ENCODE data around the gene ZNF354B.
"Not testable (repeated sequence)": the region's sequence is repeated elsewhere in the genome, so short reads cannot be mapped to it uniquely, and the experiment has no call there.

Gene ZNF354B

DNA sequence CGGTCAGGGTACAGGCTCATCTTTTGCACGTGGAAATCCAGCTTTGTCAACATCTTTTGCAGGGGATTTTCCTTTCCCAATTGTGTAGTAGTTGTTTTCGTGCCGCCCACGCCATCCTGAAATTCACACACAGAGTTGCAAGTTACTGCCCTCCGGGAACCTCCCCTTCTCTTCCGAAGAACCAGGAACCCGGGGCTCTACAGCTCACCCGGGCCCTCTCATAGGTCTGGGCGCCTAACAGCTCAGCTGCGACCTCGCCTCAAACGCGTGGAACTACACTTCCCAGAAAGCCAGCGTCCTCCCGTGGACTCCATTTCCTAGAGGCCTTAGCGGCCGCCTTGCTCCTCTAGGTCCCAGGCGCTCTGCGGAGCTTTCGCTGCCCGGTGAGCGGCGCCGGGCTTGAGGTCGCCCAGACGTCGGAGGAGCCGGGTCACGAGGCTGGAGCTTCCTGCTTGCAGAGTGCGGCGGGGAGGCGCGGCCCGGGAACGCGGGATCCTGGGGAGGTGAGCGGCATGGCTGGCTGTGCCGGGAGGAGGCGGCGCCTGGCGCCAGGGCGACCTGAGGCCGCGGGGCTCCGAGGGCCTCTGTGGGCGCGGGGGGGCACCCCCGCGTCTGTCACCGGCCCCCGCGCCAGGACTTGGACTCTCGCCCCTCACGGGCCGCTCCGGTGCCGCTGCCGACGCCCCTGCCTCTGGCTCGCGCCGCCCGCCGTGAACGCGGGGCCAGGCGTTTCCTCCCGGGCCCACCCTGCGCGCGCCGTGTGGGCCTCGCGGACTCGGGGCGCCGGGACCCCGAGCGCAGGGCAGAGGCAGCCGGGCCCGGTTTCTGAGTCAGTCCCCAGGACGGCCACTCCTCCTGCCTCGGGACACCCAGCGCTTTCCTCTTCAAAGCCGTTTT is at the start of gene ZNF354B:
TSS of gene ZNF354B (plus strand) at position 329 of the 897 bp plus-strand sequence. CDS start 1,095 bp downstream, outside the sequence.
- no peak for DNase-seq

DNA sequence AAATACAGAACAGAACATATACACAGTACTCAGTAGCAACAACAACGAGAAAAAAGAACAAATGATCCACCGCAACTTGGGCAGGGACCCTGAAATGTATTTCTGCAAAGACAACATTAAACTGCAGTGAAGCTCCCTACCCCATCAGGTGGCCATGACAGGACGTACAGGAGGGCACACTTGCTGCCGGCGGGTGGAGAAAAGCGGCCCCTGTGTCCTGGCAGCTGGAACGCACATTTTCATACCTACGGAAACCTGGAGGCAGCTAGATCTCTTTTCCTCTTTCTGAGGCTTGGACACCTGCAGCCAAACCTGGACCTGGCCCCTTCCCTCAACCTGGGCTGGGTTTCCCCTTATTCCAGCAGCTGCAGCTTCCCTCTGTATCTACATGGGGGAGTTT is 42.2 kb upstream of the ZNF354B start:
- no peak for DNase-seq

DNA sequence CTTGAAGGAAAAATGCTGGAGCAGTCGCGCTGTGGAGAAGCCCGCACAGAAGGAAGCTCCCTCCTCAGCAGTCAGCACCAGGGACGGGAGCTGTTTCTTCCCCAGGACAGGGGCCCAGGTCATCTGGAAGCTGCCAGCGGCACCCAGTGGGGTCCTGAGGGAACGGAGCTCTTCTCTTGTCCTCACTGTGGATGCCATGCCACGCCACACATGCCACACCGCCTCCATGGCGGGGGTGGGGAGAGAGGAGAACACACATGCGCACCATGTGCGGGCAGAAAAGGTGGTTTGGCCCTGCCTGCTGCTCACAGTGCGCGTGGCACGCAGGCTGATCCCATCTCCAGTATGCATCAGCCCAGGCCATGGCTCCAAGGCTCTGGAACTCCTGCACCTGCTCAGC is 41.7 kb upstream of the ZNF354B start:
- DNase-seq: no peak

DNA sequence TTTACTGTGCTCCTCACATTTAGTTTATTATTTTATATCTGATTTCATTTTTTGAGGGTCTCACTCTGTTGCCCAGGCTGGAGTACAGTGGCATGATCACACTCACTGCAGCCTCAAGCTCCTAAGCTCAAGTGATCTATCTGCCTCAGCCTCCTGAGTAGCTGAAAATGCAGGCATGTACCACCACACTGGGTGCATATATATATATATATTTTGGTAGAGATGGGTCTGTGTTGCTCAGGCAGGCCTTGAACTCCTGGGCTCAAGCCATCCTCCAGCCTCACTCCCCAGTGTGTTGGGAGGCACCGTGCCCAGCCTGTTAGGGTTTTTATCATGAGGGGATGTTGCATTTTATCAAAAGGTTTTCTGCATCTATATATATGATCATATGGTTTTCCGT is 39.8 kb upstream of the ZNF354B start:
- DNase-seq: no peak

DNA sequence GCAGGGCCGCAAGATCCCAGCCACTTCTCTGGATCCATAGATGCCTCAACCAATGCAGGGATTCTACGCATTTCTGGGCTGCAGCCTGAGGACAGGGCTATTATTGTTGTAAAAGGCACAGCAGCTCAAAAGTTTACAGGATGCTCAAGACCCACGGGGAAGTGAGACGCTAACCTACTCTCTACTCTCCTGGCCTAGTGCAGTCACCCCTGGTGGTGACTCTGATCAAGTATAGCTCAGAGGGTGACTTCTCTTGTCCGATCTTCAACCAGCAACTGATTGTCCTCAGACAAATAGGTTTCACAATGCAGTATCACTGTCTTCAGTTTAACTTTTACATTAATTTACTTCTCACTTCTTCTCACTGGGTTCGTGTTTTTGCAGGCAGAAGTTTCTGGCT is 34.3 kb upstream of the ZNF354B start:
- no peak for DNase-seq

DNA sequence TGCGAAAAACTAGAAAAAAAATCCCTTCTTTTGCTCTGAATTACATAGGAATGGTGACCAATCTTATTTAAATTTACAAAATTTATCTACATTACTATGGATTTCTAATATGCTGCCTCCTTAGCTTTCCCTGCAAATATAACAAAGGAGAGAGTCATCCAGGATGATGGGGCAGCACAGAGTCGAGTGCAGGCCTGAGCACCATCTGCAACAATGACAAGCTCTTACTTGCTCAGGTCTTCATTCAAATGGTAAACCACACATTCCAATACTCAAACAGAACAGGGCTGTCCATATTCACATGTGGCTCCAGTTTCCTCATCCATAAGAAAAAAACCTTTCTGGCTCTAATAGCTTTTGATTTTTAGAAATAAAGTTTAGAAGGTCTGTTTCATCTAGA is 33.5 kb upstream of the ZNF354B start:
- DNase-seq: no peak

DNA sequence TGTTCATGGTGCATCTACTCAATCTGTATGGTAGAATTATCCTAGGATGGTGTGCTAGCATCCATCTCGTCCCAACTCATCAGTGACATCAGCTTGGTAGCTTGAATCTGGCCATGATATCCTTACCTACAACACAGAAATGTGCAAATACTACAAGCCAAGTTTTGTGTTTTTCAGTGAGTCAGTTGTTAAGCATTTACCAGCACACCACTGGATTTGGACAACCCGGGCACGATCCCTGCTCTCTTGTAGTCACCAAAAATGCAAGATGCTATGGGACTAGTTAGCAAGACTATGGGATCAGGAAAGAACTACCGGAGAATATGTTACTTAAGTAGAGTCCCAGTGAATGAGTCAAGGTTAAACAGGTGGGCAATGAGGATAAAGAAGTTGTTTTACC is 32.1 kb upstream of the ZNF354B start:
- DNase-seq: no peak

DNA sequence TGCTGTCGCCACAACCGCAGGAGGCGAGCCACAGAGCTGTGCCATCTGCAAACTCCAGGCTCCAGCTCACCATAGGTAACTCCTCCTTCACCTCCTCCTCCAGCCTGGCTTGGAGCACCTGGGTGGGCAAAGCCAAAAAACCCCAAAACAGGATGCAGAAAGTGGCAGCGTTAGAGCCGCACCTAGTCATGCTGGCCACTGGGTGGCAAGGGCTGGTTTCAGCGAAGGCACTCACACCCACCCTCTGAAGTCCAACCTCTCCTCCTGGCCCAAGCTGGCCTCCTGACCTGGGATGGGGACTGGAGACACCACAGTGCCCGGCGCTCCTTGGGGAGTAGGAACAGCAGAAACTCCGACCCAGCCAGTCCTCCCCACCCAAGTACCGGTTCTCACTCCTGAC is 28.7 kb upstream of the ZNF354B start:
- DNase-seq: no peak

DNA sequence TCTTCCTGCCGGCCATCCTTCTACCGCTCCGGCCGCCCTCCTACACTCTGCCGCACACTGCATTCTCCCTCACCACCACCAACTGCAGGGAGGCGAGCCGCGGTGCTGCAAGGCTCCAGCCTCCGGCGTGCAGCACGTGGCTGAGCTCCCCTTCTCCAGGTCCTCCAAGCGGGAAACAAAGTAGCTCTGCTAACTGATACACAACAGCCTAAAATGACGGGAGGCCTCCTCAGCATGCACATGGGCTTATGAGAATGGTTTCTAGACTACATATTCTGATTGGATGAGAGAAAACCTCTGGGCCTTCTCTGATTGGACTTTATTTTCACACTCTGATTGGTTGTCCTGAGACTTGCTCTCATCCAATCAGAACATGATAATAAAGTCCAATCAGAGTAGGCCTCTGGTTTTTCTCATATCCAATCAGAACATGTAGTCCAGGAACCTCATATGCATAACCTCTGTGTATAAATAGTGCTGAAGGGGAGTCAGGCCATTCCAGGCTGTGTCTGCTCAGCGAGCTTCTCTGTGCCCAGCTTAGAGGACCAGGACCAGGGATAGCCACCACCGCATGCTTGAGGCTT is 27.0 kb upstream of the ZNF354B start:
- DNase-seq: no peak

DNA sequence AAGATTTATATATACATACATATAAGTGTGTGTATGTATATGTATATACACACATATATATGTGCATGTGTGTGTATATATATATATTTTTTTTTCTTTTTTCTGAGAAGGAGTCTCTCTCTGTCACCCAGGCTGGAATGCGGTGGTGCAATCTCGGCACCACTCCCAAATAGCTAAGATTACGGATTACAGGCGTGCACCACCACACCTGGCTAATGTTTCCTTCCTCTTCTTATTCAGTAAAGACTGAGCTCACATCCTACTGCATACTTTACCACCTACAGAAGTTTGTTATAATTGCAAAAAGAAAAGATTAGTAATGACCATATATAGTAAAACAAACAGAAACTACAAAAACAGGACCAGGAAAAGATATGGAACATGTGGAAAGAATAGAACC is 23.1 kb upstream of the ZNF354B start:
- no peak for DNase-seq

DNA sequence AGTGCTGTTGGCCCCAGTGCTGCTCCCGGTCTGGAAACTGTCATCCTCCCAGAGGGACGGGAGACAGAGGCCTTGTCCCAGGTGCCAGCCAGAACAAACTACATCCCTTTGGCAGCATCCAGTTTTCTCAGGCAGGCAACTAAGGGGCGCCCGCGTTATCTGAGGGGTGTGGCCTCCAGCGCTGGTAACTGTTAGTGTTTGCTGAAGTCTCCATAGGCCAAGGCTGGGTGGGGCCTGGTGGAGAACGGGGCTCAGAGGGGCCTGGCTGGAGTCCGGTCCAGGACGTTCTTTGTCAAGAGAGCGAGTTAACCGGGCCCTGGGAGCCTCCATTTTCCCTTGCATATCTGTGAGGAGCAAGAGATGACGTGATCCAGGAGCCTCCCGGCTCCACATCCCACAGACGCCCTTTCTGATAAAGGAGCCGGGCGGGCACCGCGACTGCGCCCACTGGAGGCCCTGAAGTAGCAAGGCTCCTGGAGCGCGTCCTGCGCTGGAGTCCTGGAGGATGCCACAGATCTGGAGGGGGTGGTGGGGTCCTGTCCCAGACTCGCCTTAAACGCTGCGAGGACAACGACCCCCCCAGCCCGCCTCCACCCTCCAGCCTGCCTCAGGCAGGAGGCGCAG is 20.9 kb upstream of the ZNF354B start:
- DNase-seq: not testable (repeated sequence)

DNA sequence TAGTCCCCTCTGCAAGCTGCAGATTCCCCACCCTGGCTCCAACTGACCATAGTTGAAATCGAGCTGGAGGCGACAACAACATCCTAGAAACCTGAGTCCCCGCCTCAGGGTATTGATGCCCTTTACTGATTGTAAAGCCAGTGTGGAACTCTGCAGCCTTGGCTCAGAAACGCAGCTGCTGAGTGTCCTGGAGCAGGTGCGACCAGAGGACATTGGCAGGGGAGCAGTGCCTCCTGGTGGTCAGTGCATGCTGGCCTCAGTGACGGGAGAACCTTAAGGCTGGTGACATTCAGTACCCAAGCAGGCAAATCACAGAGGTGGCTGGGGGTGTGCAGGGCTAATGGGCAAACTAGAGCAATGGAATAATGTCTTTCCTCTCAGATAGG is 20.4 kb upstream of the ZNF354B start:
- DNase-seq: no peak

DNA sequence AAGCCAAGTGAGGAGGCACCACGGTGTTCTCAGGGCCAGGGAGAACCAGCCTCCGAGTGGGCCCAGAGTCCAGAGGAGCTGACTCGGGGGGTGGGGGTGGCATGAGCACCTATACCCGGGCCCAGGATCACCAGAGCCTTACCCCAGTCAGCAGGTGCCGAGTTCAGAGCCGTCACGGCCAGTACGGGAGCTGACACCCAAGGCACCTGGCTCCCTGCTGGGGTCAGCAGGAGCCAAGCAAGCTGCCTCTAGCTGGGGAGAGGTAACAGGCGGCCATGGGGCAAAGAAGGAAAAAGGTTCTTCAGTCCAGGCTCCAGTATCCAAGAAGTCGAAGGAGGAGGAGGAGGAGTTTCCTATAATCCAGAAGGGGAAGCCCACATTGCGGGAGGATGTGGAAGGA is 19.4 kb upstream of the ZNF354B start:
- DNase-seq: not testable (repeated sequence)

DNA sequence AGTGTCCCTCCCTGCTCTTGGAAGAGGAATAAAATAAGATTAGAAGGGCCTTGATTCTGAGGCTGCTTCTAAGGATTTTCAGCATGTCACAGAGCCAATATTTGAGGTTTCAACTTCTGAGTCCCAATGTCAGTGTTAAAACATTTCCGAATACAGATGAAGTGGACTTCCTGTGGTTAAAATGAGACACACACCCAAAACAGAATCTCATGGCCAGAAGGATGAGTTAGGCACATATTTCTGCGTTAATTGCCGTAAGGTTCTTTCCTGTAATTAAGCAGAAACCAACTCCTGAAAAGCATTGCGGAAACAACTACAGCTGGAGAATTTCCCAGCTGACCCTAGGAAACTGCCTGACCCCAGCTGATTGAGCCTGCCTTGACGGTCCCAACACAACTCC is 10.4 kb upstream of the ZNF354B start:
- no peak for DNase-seq

DNA sequence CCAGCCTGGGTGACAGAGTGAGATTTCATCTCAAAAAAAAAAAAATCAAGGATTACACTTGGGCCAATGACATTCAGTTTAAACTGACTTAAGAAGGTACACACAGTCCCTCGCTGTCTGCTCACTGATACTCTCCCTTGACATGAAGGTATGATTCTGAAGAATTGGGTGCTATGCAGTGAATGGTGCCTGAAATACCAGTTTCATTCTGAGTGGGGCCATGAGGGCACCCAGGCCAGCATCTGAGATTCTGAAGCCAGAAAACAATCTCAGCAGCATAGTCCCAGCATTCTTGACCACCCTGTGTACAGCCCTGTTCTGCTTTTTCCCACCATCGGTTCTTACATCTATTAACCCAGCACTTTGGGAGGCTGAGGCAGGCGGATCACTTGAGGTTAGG is 7.8 kb upstream of the ZNF354B start:
- no peak for DNase-seq

DNA sequence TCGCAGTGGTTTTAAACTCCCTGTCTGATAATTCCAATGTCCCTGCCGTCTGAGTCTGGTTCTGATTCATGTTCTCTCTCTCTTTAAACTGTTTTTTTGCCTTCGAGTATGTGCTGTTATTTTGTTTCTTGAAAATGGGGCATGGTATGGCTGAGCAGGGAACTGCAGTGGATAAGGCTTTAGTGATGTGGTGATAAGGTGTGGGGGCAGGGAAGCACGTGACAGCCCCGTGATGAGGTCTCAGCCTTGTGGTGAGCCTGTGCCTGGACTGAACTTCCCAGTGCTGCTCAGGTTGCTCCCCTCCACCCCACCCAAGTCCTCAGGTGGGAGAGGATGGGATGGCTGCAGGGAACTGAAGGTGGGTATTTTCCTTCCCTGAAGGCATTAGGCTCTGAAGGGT is 5.5 kb upstream of the ZNF354B start:
- no peak for DNase-seq

DNA sequence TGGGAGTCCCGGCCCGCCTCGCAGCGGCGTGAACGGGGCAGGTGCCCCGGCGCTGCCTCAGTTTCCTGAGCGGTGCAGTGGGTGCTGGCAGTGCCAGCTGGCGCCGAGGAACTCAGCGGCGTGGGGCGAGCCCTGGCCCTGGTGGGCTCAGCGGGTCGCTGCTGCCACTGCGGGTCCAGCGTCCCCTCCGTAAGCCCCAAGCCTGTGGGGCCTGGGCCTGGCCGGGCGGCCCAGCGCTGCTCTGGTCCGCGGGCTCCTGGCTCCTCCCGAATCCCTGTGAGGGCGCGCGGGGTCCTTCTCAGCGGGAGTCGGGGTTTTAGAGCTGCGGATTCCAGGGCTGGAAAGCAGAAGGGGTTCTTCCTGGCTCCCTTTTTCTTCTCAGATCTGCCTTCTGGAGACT is 862 bp downstream of the ZNF354B start:
- DNase-seq: not testable (repeated sequence)

DNA sequence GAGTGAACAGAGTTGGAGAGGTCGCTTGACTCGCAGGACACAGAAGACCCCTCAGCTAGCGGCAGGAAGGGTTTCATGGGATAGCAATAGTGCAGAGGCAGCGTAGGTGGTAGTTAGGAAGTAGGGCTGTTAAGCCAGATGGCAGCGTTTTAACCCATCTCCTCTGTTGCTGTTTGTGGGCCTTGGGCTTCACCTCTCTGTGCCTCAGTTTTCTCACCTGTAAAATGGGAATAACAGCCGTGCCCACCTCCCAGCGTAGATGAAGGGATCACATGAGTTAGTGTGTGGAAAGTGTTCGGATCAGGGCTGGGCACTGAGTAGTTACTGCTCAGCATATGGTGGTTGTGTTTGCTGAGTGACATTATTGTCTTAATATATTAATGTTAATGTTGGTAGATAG is 1.9 kb downstream of the ZNF354B start:
- DNase-seq: no peak

DNA sequence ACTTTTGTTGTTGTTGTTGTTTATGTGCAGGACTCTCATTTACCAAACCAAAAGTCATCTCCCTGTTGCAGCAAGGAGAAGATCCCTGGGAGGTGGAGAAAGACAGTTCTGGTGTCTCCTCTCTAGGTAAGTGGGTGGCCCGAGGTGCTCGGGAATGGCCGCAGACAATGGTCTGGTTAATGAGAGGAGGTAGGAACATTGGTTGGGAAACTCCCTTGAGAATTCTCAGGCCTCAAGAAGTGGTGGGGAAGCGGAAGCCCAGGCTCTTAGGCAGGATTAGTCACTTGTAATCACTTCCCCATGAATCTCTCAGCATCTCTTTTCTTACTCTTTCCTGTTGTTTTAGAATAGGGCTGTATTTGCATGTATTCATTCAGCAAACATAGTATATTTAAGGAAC is 7.2 kb downstream of the ZNF354B start:
- DNase-seq: no peak

DNA sequence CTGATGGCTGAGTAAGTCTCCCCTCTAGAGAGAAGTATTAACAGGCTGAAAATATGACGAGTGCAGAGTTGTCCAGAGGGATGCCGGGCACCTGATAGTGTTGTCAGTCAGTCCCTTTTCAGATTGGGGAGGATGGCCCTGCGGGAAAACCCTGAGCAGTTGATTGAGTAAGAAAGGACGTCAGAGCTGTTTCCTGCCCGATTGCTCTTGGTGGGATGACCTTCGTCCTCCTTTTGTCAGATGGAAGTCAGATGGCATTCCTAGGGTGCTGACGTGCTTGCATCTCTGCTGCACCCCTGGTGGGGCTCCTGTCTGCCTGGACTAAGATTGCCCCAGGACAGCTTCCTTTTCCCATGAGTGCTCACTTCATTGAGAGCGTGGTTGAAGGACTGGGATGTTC is 9.8 kb downstream of the ZNF354B start:
- DNase-seq: no peak

DNA sequence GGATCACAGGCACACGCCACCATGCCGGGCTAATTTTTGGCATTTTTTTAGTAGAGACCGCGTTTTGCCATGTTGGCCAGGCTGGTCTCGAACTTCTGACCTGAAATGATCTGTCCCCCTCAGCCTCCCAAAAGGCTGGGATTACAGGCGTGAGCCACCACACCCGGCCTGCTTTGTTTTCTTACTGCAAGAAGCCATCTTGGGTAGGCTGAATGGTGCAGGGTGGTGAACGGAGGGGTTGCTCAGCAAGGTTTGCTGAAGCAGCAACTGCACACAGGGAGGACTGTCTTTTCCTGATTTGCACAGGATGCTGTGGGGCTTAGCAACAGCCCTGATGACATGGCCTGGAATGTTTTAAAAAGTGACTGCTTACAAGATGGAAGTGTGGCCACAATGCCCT is 10.7 kb downstream of the ZNF354B start:
- DNase-seq: no peak

DNA sequence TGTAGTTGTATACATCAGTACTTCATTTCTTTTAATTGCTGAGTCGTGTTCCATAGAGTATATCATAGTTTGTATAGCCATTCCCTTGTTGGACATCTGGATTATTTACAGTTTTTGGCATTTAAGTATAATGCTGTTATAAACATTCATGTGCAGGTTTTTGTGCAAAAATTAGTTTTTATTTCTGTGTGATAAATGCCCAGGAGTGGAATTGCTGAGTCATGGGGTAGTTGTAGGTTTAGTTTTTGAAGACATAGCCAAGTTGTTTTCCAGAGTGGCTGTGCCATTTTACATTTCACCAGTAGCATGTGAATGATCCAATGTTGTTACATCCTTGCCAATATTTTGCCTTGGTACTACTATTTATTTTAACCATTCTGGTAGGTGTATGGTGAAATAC is 12.5 kb downstream of the ZNF354B start:
- no peak for DNase-seq

DNA sequence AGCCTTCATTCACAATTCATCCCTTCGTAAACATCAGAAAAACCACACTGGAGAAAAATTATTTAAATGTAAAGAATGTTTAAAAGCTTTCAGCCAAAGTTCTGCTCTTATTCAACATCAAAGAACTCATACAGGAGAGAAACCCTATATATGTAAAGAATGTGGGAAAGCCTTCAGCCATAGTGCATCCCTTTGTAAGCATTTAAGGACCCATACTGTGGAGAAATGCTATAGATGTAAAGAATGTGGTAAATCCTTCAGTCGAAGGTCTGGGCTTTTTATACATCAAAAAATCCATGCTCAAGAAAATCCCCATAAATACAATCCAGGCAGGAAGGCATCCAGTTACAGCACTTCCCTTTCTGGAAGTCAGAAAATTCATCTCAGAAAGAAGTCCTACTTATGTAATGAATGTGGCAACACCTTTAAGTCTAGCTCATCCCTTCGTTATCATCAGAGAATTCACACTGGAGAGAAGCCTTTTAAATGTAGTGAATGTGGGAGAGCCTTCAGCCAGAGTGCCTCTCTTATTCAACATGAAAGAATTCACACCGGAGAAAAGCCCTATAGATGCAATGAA is 23.5 kb downstream of the ZNF354B start:
- DNase-seq: not testable (repeated sequence)
